ENCODE results near the gene PDK3.

PDK3 gene

GRCh38 chrX:24478509-24478908 lies 13.4 kb downstream of the PDK3 start:
- peaks cover 17% of the 10 kb centered on the region for H3F3A ChIP-seq (ENCODE audit: insufficient read depth, low read length)
- no peaks in the 10 kb centered on the region for H3K9me3 ChIP-seq (replicated peaks; ENCODE audit: insufficient read depth, low read length)
- H3K27me3 ChIP-seq (replicated peaks; ENCODE audit: insufficient read depth, low read length): no peaks in the 10 kb centered on the region
- no peaks in the 10 kb centered on the region for H4K20me1 ChIP-seq (ENCODE audit: insufficient read depth, low read length)
- H3K4me3 ChIP-seq (ENCODE audit: low read length): peak overlapping the region; percentile 46; the same call in 1 of the 2 replicates
- DNase-seq: no peak
- no peaks in the 10 kb centered on the region for H3K9me2 ChIP-seq (replicated peaks; ENCODE audit: insufficient read depth, low read length)
- peak overlapping the region; percentile 84; the same call in 1 of the 2 replicates for H3K27ac ChIP-seq (ENCODE audit: low read length)
- H3K9ac ChIP-seq (ENCODE audit: low read length): no peak overlapping the region
- peak overlapping the region; percentile 71 for H3K4me2 ChIP-seq (ENCODE audit: low read depth, low read length)
- peaks cover 20% of the 10 kb centered on the region for H3K79me2 ChIP-seq (ENCODE audit: low read length)
- H3K4me1 ChIP-seq (ENCODE audit: low read length): 0 out of 2 replicates have a peak, but pooled peaks cover 10% of the 10 kb centered on the region
- H3K36me3 ChIP-seq (replicated peaks; ENCODE audit: insufficient read depth, low read length): no peaks in the 10 kb centered on the region
- 0 out of 2 replicates have a peak overlapping the region, but pooled peaks have one; percentile 49 for H2AFZ ChIP-seq (ENCODE audit: low read length)
- TF ChIP-seq EZH2phosphoT487 (IDR thresholded peaks at IDR 0.05; ENCODE audit: low read length) (no peak), EZH2 (optimal IDR thresholded peaks at IDR 0.05; ENCODE audit: low read depth, low read length) (no peak)
- TF ChIP-seq, protein P1, sequence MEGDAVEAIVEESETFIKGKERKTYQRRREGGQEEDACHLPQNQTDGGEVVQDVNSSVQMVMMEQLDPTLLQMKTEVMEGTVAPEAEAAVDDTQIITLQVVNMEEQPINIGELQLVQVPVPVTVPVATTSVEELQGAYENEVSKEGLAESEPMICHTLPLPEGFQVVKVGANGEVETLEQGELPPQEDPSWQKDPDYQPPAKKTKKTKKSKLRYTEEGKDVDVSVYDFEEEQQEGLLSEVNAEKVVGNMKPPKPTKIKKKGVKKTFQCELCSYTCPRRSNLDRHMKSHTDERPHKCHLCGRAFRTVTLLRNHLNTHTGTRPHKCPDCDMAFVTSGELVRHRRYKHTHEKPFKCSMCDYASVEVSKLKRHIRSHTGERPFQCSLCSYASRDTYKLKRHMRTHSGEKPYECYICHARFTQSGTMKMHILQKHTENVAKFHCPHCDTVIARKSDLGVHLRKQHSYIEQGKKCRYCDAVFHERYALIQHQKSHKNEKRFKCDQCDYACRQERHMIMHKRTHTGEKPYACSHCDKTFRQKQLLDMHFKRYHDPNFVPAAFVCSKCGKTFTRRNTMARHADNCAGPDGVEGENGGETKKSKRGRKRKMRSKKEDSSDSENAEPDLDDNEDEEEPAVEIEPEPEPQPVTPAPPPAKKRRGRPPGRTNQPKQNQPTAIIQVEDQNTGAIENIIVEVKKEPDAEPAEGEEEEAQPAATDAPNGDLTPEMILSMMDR (IDR thresholded peaks at IDR 0.05; ENCODE audit: low read length): no peak

GRCh38 chrX:24479924-24480323 lies 14.8 kb downstream of the PDK3 start:
- H3K9me2 ChIP-seq (replicated peaks; ENCODE audit: insufficient read depth, low read length): no peaks in the 10 kb centered on the region
- peaks cover 20% of the 10 kb centered on the region for H3K79me2 ChIP-seq (ENCODE audit: low read length)
- H3K36me3 ChIP-seq (replicated peaks; ENCODE audit: insufficient read depth, low read length): no peaks in the 10 kb centered on the region
- 0 out of 2 replicates have a peak, but pooled peaks cover 10% of the 10 kb centered on the region for H3K4me1 ChIP-seq (ENCODE audit: low read length)
- H3K9me3 ChIP-seq (replicated peaks; ENCODE audit: insufficient read depth, low read length): no peaks in the 10 kb centered on the region
- TF ChIP-seq EZH2 (optimal IDR thresholded peaks at IDR 0.05; ENCODE audit: low read depth, low read length) (no peak), EZH2phosphoT487 (IDR thresholded peaks at IDR 0.05; ENCODE audit: low read length) (no peak)
- TF ChIP-seq, protein P1 (IDR thresholded peaks at IDR 0.05; ENCODE audit: low read length): no peak
- DNase-seq: peak; percentile 86
- no peaks in the 10 kb centered on the region for H3K27me3 ChIP-seq (replicated peaks; ENCODE audit: insufficient read depth, low read length)
- H3K4me2 ChIP-seq (ENCODE audit: low read depth, low read length): peak overlapping the region; percentile 71
- peak overlapping the region; percentile 48 for H3K9ac ChIP-seq (ENCODE audit: low read length)
- H2AFZ ChIP-seq (ENCODE audit: low read length): peak overlapping the region; percentile 49; the same call in 1 of the 2 replicates
- H4K20me1 ChIP-seq (ENCODE audit: insufficient read depth, low read length): no peaks in the 10 kb centered on the region
- peak overlapping the region; percentile 46 for H3K4me3 ChIP-seq (ENCODE audit: low read length)
- peak overlapping the region; percentile 84 for H3K27ac ChIP-seq (ENCODE audit: low read length)
- peaks cover 17% of the 10 kb centered on the region for H3F3A ChIP-seq (ENCODE audit: insufficient read depth, low read length)

GRCh38 chrX:24480400-24480865 lies 15.3 kb downstream of the PDK3 start:
- Histone ChIP-seq H3K4me1 (ENCODE audit: low read length) (0 out of 2 replicates have a peak, but pooled peaks cover 10% of the 10 kb centered on the region), H3K9ac (ENCODE audit: low read length) (peak overlapping the region; percentile 25; the same call in 1 of the 2 replicates), H3K27ac (ENCODE audit: low read length) (peak overlapping the region; percentile 84; the same call in 1 of the 2 replicates), H3F3A (ENCODE audit: insufficient read depth, low read length) (peaks cover 17% of the 10 kb centered on the region), H3K9me2 (replicated peaks; ENCODE audit: insufficient read depth, low read length) (no peaks in the 10 kb centered on the region), H3K9me3 (replicated peaks; ENCODE audit: insufficient read depth, low read length) (no peaks in the 10 kb centered on the region), H3K79me2 (ENCODE audit: low read length) (peaks cover 20% of the 10 kb centered on the region), H3K4me2 (ENCODE audit: low read depth, low read length) (peak overlapping the region; percentile 71), H2AFZ (ENCODE audit: low read length) (no peak overlapping the region), H3K4me3 (ENCODE audit: low read length) (peak overlapping the region; percentile 46; the same call in 1 of the 2 replicates), H4K20me1 (ENCODE audit: insufficient read depth, low read length) (no peaks in the 10 kb centered on the region), H3K27me3 (replicated peaks; ENCODE audit: insufficient read depth, low read length) (no peaks in the 10 kb centered on the region), H3K36me3 (replicated peaks; ENCODE audit: insufficient read depth, low read length) (no peaks in the 10 kb centered on the region)
- no peak for DNase-seq
- TF ChIP-seq EZH2phosphoT487 (IDR thresholded peaks at IDR 0.05; ENCODE audit: low read length): no peak
- TF ChIP-seq, protein P1 (IDR thresholded peaks at IDR 0.05; ENCODE audit: low read length): no peak
